CD14-positive monocyte (primary cell): ENCODE data around the gene GSDME. TPM values are rescaled to one million over a fixed set of nuclear protein-coding genes. Genes with fewer than 3 reads are reported as not detected.

Experiments used
- DNase-seq, 3 donors: peaks; one replicate each; pipeline ENCODE4 v3.0.0-alpha.2; 2011 to 2022
- H2AFZ ChIP-seq: 2 replicates; pipeline ENCODE4 v1.6.0; 2012; ENCODE audit warnings: mild to moderate bottlenecking, low read depth, low read length, inconsistent platforms; ENCODE audit not compliant: insufficient read depth, poor library complexity, severe bottlenecking
- H3K27ac ChIP-seq, 2 donors: 1 replicate in 1 of 2; 2 replicates in 1 of 2; pipeline ENCODE4 v1.5.1; 2012 to 2013; ENCODE audit warnings: low read length in 2 of 2, control low read depth in 1 of 2, inconsistent platforms in 1 of 2, low read depth in 1 of 2, mild to moderate bottlenecking in 1 of 2
- H3K27me3 ChIP-seq, 2 donors: one replicate each; pipeline versions ENCODE4 v1.6.0 to v1.6.1; 2011 to 2013; ENCODE audit warnings: low read length in 2 of 2; ENCODE audit not compliant: control insufficient read depth in 2 of 2, insufficient read depth in 2 of 2
- H3K36me3 ChIP-seq, 2 donors: replicated peaks in 1 of 2; 1 replicate in 1 of 2; 2 replicates in 1 of 2; pipeline versions ENCODE4 v1.5.1 to v1.6.1; 2012 to 2013; ENCODE audit warnings: low read length in 2 of 2, control low read depth in 1 of 2, inconsistent platforms in 1 of 2, mild to moderate bottlenecking in 1 of 2; ENCODE audit not compliant: insufficient read depth in 2 of 2, control insufficient read depth in 1 of 2
- H3K4me1 ChIP-seq, 2 donors: 1 replicate in 1 of 2; 2 replicates in 1 of 2; pipeline versions ENCODE4 v1.5.1 to v1.6.1; 2012 to 2013; ENCODE audit warnings: low read length in 2 of 2, control low read depth in 1 of 2, inconsistent platforms in 1 of 2, mild to moderate bottlenecking in 1 of 2, moderate library complexity in 1 of 2; ENCODE audit not compliant: insufficient read depth in 2 of 2, control insufficient read depth in 1 of 2
- H3K4me2 ChIP-seq: replicated peaks from 2 replicates; pipeline ENCODE3; 2012; ENCODE audit warnings: low read length, moderate library complexity, mild to moderate bottlenecking; ENCODE audit not compliant: poor library complexity, severe bottlenecking; ENCODE audit errors: extremely low read depth
- H3K4me3 ChIP-seq, 3 experiments: fragments of 200-600 bp in 1 of 3; sonication (generic) in 1 of 3; replicated peaks in 1 of 3; 1 replicate in 2 of 3; 2 replicates in 1 of 3; pipeline ENCODE4 v1.5.1; 2011 to 2013; ENCODE audit warnings: low read length in 3 of 3, mild to moderate bottlenecking in 3 of 3, control low read depth in 2 of 3, low read depth in 2 of 3, inconsistent platforms in 1 of 3, moderate library complexity in 1 of 3
- H3K79me2 ChIP-seq: 2 replicates; pipeline ENCODE4 v1.6.0; 2012; ENCODE audit warnings: mild to moderate bottlenecking, control low read depth, inconsistent platforms, low read length, moderate library complexity; ENCODE audit not compliant: insufficient read depth
- H3K9ac ChIP-seq: 2 replicates; pipeline ENCODE4 v1.6.0; 2017; ENCODE audit warnings: low read length, mild to moderate bottlenecking; ENCODE audit not compliant: insufficient read depth, poor library complexity, severe bottlenecking
- H3K9me3 ChIP-seq, 2 donors: replicated peaks in 1 of 2; 1 replicate in 1 of 2; 2 replicates in 1 of 2; pipeline versions ENCODE4 v1.5.1 to v1.6.1; 2012 to 2013; ENCODE audit warnings: low read length in 2 of 2, control low read depth in 1 of 2; ENCODE audit not compliant: control insufficient read depth in 1 of 2, insufficient read depth in 1 of 2
- H4K20me1 ChIP-seq: 2 replicates; pipeline ENCODE4 v1.6.0; 2012; ENCODE audit warnings: mild to moderate bottlenecking, low read length, control low read depth, moderate library complexity; ENCODE audit not compliant: insufficient read depth
- H3K27ac Mint-ChIP-seq, 7 donors: one replicate each; pipeline ENCODE4 v1.8.0; 2020; ENCODE audit warnings: mild to moderate bottlenecking in 7 of 7, mixed read lengths in 7 of 7, moderate library complexity in 6 of 7, inconsistent platforms in 2 of 7
- H3K27me3 Mint-ChIP-seq, 3 donors: one replicate each; pipeline ENCODE4 v1.8.0; 2021 to 2022; ENCODE audit warnings: low read depth in 3 of 3, mild to moderate bottlenecking in 3 of 3, mixed read lengths in 3 of 3, moderate library complexity in 3 of 3, inconsistent platforms in 1 of 3
- H3K36me3 Mint-ChIP-seq, 2 donors: one replicate each; pipeline ENCODE4 v1.8.0; 2020; ENCODE audit warnings: mixed read lengths in 2 of 2, inconsistent platforms in 1 of 2, mild to moderate bottlenecking in 1 of 2
- H3K4me1 Mint-ChIP-seq: one replicate; pipeline ENCODE4 v1.8.0; 2020; ENCODE audit warnings: mild to moderate bottlenecking, mixed read lengths
- H3K4me3 Mint-ChIP-seq, 2 donors: one replicate each; pipeline ENCODE4 v1.8.0; 2020; ENCODE audit warnings: mild to moderate bottlenecking in 2 of 2, mixed read lengths in 2 of 2, moderate library complexity in 1 of 2
- H3K9me3 Mint-ChIP-seq, 7 donors: one replicate each; pipeline ENCODE4 v1.8.0; 2020 to 2022; ENCODE audit warnings: mixed read lengths in 7 of 7, mild to moderate bottlenecking in 6 of 7, moderate library complexity in 6 of 7, inconsistent platforms in 2 of 7
- CTCF ChIP-seq: fragments of 200-600 bp; IDR thresholded peaks from one replicate; pipeline ENCODE4 v1.8.0; 2022; ENCODE audit warnings: antibody characterized with exemption, mild to moderate bottlenecking
- WGBS: methylation state at CpG from one replicate; pipeline ENCODE4 v1.1.5; 2013; ENCODE audit warnings: missing lambda C conversion rate; ENCODE audit not compliant: insufficient coverage; 5-methylcytosine and 5-hydroxymethylcytosine counted together
- intact Hi-C, 2 donors: fragments of 100-400 bp; cut with micrococcal nuclease; formaldehyde crosslinking; loops; one replicate each; pipeline versions ENCODE4 v1.15.0 to v1.15.1; 2023
- polyA plus RNA-seq, 3 donors: library from polyadenylated mRNA; depleted of rRNA in 1 of 3; unstranded in 2 of 3; stranded (reverse) in 1 of 3; fragments of 300-500 nt in 2 of 3; fragments of >200 nt in 1 of 3; fragmentation: Illumina TruSeq in 2 of 3; gene quantifications; 1 replicate in 2 of 3; 2 replicates in 1 of 3; pipeline ENCODE4 v1.2.3, GENCODE V29; 2012 to 2021

GSDME gene
- polyA plus RNA-seq, 3 donors = 1.3 to 2.3 TPM; not detected in 1

DNA sequence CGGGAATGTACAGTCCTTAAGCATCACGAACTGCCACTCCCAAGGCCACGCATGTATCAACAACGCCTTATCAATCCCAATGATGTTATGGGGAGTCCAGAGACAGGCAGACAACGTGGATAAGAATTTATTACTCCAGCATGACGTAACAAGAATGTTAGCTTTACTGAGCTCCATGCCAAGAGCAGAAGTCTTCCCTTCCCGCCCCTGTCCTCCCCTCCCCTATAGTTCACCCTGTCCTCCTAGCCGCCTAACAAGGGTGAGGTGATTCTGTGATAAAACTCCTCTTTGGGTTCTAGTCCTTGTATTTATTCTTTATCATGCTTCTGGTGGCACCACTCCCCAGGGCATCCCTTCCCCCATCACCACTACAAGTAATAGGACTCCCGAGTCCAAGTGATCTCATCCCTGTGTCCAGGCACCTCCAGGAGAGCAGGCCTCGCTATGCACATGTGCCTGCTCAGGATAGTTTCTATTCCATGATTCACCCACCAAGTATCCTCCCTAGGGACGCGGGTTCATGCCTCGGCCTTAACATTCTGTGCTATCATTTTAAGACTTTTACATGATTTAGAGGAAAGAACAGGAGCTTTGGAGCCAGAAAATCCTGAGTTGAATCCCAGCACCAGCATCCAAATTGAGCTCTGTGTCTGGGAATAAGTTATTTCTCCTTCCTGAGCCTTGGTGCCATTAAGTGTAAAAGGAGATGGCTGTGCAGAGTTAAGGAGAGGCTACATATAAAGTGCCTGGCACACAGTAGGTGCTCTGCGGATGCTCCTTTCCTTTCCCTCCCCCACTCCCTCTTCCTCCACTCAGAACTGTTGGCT lies 15.4 kb downstream of the GSDME start:
- Histone ChIP-seq H3K4me1 (no peaks in the 10 kb centered on the region), H3K4me2 (no peak overlapping the region), H2AFZ (no peak overlapping the region), H3K27me3 (no peaks in the 10 kb centered on the region), H3K36me3 (no peaks in the 10 kb centered on the region), H3K9ac (no peak overlapping the region), H3K4me3 (no peak overlapping the region), H3K9me3 (no peaks in the 10 kb centered on the region), H4K20me1 (no peaks in the 10 kb centered on the region), H3K79me2 (no peaks in the 10 kb centered on the region), H3K27ac (no peak overlapping the region)
- no peaks in the 10 kb centered on the region for H3K4me1 Mint-ChIP-seq
- H3K27me3 Mint-ChIP-seq = peaks cover 2 to 11% (median 3%) of the 10 kb centered on the region in 3 donors
- no peak overlapping the region for H3K27ac Mint-ChIP-seq
- no peaks in the 10 kb centered on the region for H3K36me3 Mint-ChIP-seq
- intact Hi-C loops = no loop called here
- no peak for DNase-seq
- no peak overlapping the region for H3K4me3 Mint-ChIP-seq
- WGBS = 89% methylated on average over 4 of the region's 14 CpGs
- peaks cover 0 to 13% (median 3%) of the 10 kb centered on the region in 7 donors for H3K9me3 Mint-ChIP-seq
- no peak for TF ChIP-seq CTCF

DNA sequence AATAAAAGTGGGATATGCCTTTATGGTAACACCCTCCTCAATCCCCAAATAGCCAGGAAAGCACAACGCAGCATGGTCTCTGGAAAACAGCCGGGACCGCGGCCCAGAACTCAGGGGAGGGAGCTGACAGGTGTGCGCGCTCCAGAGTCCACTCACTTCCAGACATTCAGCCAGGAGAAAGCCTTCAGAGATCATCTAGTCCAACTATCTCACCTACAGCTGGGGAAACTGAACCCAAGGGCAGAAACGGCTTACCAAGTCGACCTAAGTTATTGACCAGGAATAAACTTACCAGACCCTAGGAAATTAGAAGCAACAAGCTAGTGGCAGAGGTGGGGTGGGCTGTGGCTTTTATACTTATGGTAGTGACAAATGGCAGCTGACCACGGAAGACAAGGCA lies 16.4 kb downstream of the GSDME start:
- H3K27ac Mint-ChIP-seq = peak overlapping the region in 1 of 7 donors; percentile 3
- Histone ChIP-seq H3K36me3 (no peaks in the 10 kb centered on the region), H3K27me3 (no peaks in the 10 kb centered on the region), H3K79me2 (no peaks in the 10 kb centered on the region), H3K9ac (no peak overlapping the region), H3K4me3 (no peak overlapping the region), H3K27ac (no peak overlapping the region), H3K4me1 (no peaks in the 10 kb centered on the region), H3K4me2 (no peak overlapping the region), H4K20me1 (no peaks in the 10 kb centered on the region), H2AFZ (no peak overlapping the region), H3K9me3 (no peaks in the 10 kb centered on the region)
- intact Hi-C loops = no loop called here
- DNase-seq = no peak
- peaks cover 3 to 13% (median 3%) of the 10 kb centered on the region in 3 donors for H3K27me3 Mint-ChIP-seq
- H3K4me3 Mint-ChIP-seq = no peak overlapping the region
- no peaks in the 10 kb centered on the region for H3K4me1 Mint-ChIP-seq
- TF ChIP-seq CTCF = no peak
- 95% methylated on average over 4 of the region's 9 CpGs for WGBS
- H3K36me3 Mint-ChIP-seq = no peaks in the 10 kb centered on the region
- peaks cover 0 to 13% (median 3%) of the 10 kb centered on the region in 7 donors for H3K9me3 Mint-ChIP-seq
